ENCODE results near the gene DNAJC22. TPM values are rescaled to one million over a fixed set of nuclear protein-coding genes. Genes with fewer than 3 reads are reported as not detected.

The DNAJC22 gene
- total RNA-seq, 4 donors from 2014 or later: 1.8 to 9.2 (median 3.0) TPM; not detected in 1

- ATAC-seq (ENCODE audit: low FRiP score) (peak; percentile 80), DNase-seq (ENCODE audit: low spot score) (no peak)
Observed at GRCh38 chr12:49347311-49348193, 864 bp downstream of the DNAJC22 start.

GRCh38 chr12:49348781-49349180 is 2.1 kb downstream of the DNAJC22 start:
- no peak for DNase-seq (ENCODE audit: low spot score)
- ATAC-seq (ENCODE audit: low FRiP score): no peak
- TF ChIP-seq CTCF (IDR thresholded peaks at IDR 0.05): no peak

More at GRCh38 chr12:49347311-49348193, 864 bp downstream of the DNAJC22 start:
- TF ChIP-seq CTCF (IDR thresholded peaks at IDR 0.05): peak in 1 of 3 donors; percentile 89

- ATAC-seq (ENCODE audit: low FRiP score) (no peak), DNase-seq (ENCODE audit: low spot score) (no peak)
- no peak for TF ChIP-seq CTCF (IDR thresholded peaks at IDR 0.05)
Observed at GRCh38 chr12:49349266-49349665, 2.6 kb downstream of the DNAJC22 start.

GRCh38 chr12:49352351-49352750 is 5.7 kb downstream of the DNAJC22 start:
- DNase-seq (ENCODE audit: low spot score) (no peak), ATAC-seq (ENCODE audit: low FRiP score) (no peak)
- no peak for TF ChIP-seq CTCF (IDR thresholded peaks at IDR 0.05)

- no peak for TF ChIP-seq CTCF (IDR thresholded peaks at IDR 0.05)
- ATAC-seq (ENCODE audit: low FRiP score): no peak
- DNase-seq (ENCODE audit: low spot score): no peak
Observed at GRCh38 chr12:49355913-49356312, 9.2 kb downstream of the DNAJC22 start.

GRCh38 chr12:49357103-49357678 is 10.5 kb downstream of the DNAJC22 start:
- peak; percentile 57 for ATAC-seq (ENCODE audit: low FRiP score)
- DNase-seq (ENCODE audit: low spot score): no peak
- TF ChIP-seq CTCF (IDR thresholded peaks at IDR 0.05): peak in 1 of 3 donors; percentile 11
